OCI-LY7 (cell line): ENCODE data around the gene CUX1.

Experiments used
- CTCF ChIP-seq: fragments of 200-600 bp; sonication (generic); conservative IDR thresholded peaks from 2 replicates; pipeline ENCODE4 v1.5.1; 2014; ENCODE audit warnings: mild to moderate bottlenecking, antibody characterized with exemption, low read length, moderate library complexity, mixed read lengths
- EZH2phosphoT487 ChIP-seq: fragments of 200-600 bp; sonication (generic); IDR thresholded peaks from 2 replicates; pipeline ENCODE4 v1.6.1; 2018; ENCODE audit warnings: low read depth, borderline replicate concordance, mild to moderate bottlenecking, mixed run types, antibody characterized with exemption, low read length, moderate library complexity, mixed read lengths

- TF ChIP-seq CTCF = no peak
- TF ChIP-seq EZH2phosphoT487 = no peak
These were observed 444.0 kb downstream of the CUX1 start for GRCh38 chr7:102261451-102261850.
